ENCODE data around the gene SBDS.
A peak's percentile ranks its signal among the peaks of the same experiment; 100 is the strongest.
"Not testable (repeated sequence)": the region's sequence is repeated elsewhere in the genome, so short reads cannot be mapped to it uniquely, and the experiment has no call there.

Gene SBDS

GRCh38 chr7:66995050-66995776 is at the start of gene SBDS:
Gene SBDS (minus strand): TSS chr7:66995586. CDS start chr7:66995417, 169 bp downstream.
- DNase-seq = peak; percentile 96

GRCh38 chr7:67043559-67043930 is 48.2 kb upstream of the SBDS start:
- DNase-seq = not testable (repeated sequence)

- not testable (repeated sequence) for DNase-seq
Measured at GRCh38 chr7:67042781-67043558, 47.6 kb upstream of the SBDS start.

- DNase-seq = not testable (repeated sequence)
Measured at GRCh38 chr7:67040832-67041231, 45.4 kb upstream of the SBDS start.

- DNase-seq = not testable (repeated sequence)
Measured at GRCh38 chr7:67036432-67037395, 41.3 kb upstream of the SBDS start.

GRCh38 chr7:67033251-67033650 is 37.9 kb upstream of the SBDS start:
- DNase-seq = no peak

- not testable (repeated sequence) for DNase-seq
Measured at GRCh38 chr7:67031685-67032084, 36.3 kb upstream of the SBDS start.

- not testable (repeated sequence) for DNase-seq
Measured at GRCh38 chr7:67025459-67025858, 30.1 kb upstream of the SBDS start.

- peak; percentile 6 for DNase-seq
Measured at GRCh38 chr7:67022511-67022910, 27.1 kb upstream of the SBDS start.

GRCh38 chr7:67021260-67021659 is 25.9 kb upstream of the SBDS start:
- DNase-seq = peak; percentile 54

- DNase-seq = peak; percentile 56
Measured at GRCh38 chr7:67019562-67020390, 24.4 kb upstream of the SBDS start.

- peak; percentile 53 for DNase-seq
Measured at GRCh38 chr7:67018940-67019339, 23.6 kb upstream of the SBDS start.

- DNase-seq = peak; percentile 3
Measured at GRCh38 chr7:67017971-67018370, 22.6 kb upstream of the SBDS start.

- DNase-seq = not testable (repeated sequence)
Measured at GRCh38 chr7:67014076-67014622, 18.8 kb upstream of the SBDS start.

- not testable (repeated sequence) for DNase-seq
Measured at GRCh38 chr7:67009677-67010076, 14.3 kb upstream of the SBDS start.

GRCh38 chr7:67008260-67008659 is 12.9 kb upstream of the SBDS start:
- DNase-seq = no peak

GRCh38 chr7:67006965-67007364 is 11.6 kb upstream of the SBDS start:
- no peak for DNase-seq

- not testable (repeated sequence) for DNase-seq
Measured at GRCh38 chr7:67004145-67004544, 8.8 kb upstream of the SBDS start.

GRCh38 chr7:67000601-67001258 is 5.3 kb upstream of the SBDS start:
- DNase-seq = peak; percentile 37

GRCh38 chr7:66996444-66997191 is 1.2 kb upstream of the SBDS start, which contains the start of gene TYW1:
Gene TYW1 (plus strand): TSS chr7:66996833. CDS start chr7:66996979, 146 bp downstream.
- peak; percentile 99 for DNase-seq

Measured in activated effector memory CD4-positive, alpha-beta T cell treated with anti-CD3 and anti-CD28 coated beads, Interleukin-2, amount 50 U/mL, for 16 hours (primary cell).